Fibroblast of skin of scalp (primary cell): ENCODE data around the gene NR1H4.
"Not testable (repeated sequence)": the region's sequence is repeated elsewhere in the genome, so short reads cannot be mapped to it uniquely, and the experiment has no call there.

Experiments
- DNase-seq: peaks from one replicate; pipeline ENCODE4 v3.0.0-alpha.2; 2013

NR1H4 gene

DNA sequence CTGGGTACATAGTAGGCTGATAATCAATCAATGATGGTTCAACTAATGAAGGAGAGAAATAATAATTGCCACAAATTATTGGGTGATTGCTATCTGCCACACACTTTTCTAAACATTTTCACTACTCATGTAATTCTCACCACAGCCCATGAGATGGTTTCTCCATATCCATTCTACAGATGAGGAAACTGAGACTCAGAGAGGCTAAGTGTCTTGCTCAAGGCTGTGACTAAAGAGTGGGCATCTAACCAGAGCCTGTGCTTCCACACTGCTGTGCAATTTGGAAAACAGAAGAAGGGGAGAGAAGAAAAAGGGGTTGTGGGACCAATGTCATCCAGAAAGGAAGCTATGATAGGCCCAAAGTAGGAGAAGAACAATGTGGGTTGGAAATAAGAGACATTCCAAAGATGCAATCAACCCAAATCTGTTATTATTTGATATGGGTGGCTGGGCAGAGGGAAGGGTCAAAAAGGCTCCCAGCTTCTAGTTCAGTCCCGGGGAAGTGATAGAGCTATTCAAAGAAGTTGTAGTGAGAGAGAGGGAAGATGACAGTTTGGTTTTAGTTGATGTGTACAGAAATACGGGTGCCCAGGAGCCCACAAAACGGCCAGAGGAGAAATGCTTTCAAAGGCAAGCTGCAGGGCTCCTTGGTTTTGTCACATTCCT, 483 bp upstream of the NR1H4 start:
- DNase-seq = no peak

DNA sequence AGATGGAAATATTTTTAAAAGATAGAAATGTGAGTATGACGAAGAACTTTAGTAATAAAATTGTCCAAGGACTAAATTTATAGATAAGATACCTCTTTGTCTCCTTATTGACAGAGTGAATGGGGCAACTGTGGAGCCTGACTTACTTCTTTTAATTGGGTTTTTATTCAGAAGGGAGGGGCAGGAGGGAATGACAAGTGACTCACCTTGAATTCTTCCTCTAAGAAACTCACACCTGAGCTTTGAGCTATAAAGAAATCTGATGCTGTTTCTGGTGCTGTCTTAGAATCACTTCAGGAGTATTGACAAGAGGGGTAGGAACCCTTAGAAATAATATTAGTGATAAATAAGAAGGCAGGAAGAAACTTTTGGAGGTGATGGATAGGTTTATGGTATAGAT, 951 bp downstream of the NR1H4 start:
- DNase-seq = no peak

DNA sequence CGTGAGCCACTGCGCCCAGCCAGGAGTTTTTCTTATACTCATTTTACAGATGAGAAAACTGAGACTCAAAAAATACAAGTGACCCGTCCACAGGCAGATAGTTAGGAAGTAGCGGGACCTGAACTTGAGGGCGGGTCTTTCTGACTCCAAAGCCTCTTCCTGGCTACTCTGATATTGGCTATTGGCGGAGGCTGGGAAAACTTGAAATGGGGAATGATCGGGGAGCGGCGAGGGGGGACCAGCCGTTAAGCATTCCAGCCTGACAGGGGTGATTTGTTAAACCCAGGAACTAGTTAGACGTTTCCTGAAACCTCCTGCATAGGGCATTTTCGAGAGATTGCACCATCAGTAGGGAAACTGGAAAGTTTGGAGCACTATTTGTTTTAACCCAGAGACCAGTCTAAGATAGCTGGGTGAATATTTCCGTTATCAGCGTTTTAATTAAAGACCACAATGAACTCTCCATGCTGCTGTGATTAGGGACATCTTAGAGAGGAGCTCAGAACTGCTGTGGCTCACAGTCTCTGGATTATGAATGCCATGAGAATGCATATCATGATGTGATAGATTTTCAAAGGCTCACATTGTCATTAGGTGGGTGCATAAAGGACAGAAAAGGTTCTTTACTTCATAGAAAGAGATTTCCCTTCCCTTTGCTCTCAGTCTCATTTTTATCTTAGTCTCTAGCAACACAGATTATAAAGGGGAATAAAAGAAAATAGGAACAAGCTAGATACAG, 2.5 kb downstream of the NR1H4 start:
- DNase-seq = no peak

DNA sequence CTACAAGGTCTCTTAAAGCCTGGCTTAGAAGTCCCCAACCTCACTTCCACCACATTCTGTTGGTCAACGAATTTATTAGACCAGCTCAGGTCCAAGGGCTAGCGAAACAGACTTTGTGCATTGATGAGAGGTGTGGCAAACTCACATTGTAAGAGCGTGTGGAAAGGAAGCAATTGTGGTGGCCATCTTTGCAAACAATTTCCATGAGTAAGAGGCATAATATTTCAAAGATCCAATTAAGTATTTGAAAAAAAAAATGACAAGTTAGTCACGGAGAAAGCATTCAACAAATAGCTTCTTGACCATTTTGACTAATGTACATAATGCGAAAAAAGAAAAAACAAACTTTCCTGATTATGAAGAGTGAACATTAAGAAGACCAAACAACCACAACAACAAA, 7.4 kb downstream of the NR1H4 start:
- no peak for DNase-seq

DNA sequence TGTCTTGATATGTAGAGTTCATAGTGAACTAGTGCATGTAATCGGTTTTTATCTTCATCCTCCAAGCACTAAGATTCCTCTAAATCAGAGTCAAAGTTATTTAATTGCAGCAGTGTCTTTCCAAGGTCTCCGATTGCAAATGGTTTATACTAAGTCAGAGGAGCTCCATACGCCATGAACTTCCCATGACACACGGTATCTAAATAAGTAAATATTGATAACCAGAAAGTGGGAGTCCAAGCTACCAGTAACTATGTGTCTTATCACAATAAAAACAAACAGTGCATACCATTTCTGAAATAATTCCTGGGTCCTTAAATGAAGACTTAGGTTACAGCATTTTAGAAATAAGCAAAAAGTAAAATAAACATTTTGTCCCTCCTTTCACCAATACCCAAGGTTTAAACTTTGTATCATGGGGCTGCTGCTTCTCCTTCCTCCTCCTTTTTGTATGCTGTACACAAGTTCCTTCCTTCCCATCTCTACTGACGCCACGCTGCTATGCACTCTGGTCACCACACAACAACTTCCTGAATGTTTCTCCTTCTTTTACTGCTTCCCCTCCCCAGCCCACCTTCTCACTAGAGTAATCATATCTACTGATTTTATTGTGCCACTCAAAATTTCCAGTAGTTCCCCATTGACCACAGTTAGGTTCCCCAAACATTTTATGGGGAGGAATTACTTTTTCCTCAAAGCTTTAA, 10.7 kb downstream of the NR1H4 start:
- no peak for DNase-seq

DNA sequence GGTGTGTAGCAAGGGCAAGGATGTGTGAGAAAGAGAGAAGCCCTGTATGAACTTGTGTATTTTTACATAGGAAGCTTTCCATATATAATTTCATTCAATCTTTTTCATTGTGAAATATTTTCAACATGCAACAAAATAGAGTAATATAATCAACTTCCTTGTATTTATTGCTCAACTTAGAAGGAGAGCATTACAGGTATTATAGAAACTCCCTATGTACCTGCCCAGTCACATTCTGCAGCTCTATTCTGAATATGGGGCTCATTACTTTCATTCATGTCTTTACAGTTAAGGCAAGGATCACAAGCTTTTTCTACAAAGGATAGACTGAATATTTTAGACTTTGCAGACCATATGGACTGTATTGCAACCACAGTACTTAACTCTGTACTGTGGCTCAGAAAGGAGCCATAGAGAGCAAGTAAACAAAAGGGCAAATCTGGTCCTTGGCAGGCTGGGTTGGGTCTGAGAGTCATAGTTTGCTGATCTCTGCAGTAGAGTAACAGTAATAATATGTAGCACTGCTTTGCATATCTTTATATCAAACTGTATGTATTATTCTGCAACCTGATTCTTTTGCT, 11.3 kb downstream of the NR1H4 start:
- no peak for DNase-seq

DNA sequence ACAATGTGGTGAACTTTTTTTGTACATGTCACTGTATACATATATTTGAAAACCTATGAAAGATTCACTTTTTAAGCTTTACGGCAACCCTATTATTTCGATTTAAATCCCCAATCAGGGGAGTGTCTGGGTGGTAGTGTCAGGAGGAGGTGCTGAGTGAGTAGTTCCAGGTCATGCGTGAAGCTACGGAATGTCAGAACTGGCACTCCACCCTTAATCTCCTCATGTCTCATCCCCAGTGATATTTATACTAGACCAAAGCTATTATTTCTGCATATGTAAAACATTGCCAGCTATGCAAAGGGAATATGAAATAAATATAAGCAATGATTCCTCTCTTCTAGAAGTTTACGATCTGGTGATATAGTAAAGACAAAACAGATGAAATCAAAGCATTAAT, 12.3 kb downstream of the NR1H4 start:
- no peak for DNase-seq

DNA sequence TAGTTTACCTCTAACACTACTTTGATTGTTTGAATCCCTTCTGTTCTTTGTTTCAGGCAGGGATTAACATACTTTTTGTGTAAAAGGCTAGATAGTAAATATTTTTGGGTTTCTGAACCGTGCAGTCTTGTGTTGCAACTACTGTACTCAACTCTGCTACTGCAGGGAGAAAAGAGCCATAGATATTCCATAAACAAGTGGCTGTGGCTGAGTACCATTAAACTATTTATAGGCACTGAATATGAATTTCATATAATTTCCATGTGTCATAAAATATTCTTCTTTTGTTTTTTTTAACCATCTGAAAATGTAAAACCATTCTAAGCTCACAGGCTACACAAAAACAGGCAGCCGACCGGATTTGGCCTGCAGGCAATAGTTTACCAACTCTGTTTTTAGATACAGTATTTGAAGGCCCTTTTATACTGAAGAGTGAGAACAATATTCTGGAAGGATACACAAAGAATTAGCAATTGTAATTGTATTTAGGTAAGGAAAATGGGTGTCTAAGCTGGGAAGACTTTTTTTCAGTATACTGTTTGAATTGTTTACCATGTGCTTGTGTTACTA, 15.7 kb downstream of the NR1H4 start:
- DNase-seq = no peak

DNA sequence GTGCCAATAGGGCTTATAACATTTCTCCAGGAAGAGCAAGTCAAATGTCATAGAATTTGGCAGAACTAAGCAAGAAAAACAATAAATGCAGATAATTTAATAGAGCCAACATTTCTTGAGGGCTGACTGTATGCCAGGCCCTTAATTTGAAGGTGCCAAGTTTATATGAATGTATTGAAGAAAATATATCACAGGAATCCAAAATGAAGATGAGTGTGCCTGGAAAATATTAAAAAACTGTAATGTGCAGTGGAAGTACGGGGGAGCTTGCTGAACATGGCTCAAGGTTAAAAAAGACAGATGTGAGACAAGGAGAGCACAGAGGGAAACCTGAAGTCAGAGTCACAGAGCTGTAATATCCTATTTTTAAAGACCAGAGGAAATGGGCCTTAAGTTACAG, 16.4 kb downstream of the NR1H4 start:
- no peak for DNase-seq

DNA sequence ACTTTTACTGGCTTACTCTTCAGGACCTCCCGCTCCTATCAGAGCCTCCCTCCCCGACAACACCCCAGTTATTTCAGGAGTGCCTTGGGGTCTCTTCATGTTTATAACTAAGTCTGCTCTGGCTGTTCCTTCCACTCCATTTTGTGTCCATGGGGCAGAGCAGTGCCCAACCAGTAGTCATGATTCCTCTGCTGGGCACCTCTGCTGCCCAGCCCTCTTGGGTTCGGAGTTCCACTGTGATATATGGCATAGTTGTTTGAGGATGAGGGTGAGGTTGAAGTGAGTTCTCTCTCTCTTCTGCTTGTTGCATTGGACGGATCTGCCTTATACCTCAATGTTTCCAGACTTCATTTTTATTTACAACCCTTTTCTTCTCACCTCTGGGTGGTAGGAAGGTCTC, 17.4 kb downstream of the NR1H4 start:
- DNase-seq = no peak

DNA sequence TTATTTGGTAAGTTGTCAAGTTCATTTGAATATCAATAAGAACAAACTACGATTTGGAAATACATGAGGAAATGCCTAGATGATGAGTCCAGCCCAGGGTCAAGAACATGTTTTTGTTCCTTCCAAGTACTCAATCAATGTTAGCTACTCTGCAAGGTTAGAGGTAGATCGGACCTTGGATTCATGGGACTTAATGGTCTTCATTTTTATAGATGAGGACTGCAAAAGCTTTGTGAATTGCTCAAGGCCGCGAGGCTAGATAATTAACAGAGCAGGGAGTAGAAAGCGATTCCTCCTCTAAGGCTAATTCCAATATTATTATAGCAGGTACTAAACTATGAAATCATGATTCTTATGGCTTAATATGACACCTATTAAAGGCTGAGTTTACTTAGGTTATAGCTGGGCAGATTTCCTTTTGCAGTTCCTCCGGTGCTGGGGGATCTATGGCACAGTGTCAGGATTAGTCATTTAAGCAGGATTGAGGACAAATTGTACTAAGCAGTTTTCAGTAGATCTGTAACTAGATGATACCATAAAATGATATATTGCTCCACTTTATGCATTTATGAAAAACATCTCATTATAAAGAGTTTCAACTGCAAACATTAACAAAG, 19.8 kb downstream of the NR1H4 start:
- DNase-seq = no peak

DNA sequence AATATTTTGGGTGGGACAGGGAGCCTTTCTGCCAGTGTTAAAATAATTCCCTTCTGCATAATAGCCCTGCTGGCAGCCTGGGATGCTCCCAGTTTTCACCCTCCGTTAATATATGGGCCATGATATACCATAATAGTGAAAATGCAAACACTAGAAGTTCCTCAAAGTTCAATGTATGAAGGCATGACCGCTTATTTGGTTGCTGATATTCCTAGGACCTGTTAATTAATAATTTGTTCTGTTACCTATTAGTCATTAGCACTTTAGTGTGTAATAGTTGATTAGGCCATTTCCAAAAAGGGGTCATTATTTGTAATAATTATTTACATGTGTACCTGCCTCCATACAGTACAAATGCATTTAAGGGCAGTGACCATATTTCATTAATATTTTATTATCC, 20.4 kb downstream of the NR1H4 start:
- DNase-seq = no peak

DNA sequence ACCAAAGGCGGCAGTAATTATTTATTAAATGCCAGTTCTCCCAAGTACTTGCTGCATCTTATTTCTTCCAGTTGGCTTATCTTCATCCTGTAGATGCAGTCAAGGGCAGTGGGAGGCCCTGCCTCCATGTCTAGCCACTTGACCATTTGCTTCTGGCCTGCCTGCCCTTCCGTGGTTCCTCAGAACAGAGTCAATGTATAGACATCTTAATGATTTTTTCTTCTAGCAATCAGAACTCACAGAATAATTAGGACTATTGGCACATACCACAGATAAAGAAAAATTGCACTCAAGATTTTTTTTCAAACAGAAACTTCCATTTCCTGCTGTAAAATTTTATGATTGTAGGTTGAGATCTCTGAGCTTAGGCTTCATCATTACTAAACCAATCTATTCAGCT, 20.9 kb downstream of the NR1H4 start:
- no peak for DNase-seq

DNA sequence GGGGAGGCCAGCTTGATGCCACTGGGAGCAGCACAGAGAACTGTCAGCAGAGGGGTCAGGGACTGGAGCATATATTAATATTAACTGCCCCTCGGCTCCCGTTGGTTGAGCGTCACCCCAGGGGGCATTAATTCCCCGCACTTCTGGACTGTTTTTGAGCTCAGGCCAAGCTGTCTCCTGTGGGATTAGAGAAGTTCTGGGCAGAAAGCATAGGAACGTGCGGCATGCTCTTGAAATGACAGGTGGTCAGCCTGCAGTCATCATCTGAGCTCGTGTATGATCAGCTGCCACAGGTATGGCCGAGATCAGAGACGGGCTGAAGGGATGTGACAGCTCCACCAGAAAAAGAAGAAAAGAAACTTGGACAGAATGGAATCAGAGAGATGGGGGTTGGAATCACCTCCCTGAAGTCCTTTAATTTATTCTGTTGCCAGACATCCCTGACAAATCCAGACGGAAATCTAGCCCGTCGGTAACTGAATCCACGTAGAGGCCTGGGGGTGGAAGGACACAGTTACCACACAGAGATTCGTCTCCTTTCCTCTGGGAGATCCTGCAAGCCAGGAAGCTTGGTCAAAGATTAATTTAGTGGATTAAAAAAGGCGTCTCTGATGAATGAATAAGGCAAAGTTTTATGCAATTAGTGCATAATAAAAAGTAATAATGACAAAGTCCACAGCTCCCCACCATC, 23.6 kb downstream of the NR1H4 start:
- no peak for DNase-seq

DNA sequence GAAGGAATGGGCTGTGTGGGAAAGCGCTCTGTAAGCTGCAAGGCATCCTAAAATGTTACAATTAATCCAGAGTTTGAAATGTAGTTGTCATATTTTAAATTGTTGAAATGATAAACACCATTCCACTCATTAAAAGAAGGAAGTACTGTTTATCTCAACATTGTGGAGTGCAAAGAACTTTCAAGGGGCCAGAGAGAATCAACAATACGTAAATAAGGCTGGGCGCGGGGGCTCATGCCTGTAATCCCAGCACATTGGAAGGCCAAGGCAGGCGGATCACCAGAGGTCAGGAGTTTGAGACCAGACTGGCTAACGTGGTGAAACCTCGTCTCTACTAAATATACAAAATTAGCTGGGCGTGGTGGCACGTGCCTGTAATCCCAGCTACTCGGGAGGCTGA, 24.5 kb downstream of the NR1H4 start:
- no peak for DNase-seq

DNA sequence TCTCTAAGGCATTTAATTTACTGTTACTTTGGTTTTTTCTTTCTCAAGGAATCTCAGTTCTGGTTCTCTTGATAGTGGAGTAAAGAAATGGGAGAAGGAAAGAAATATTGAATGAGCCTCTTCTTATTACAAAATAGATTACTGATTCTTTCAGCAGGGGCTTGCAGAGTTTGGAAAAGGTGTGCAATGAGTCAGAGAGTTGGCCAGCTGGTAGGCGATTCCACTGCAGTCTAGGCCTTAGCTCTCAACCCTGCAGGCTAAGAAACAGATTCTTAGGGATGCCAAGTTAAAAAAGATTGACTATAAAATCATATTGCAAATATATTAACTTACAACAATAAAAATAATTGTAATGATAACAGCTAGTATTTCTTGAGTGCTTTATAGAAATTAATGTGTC, 25.8 kb downstream of the NR1H4 start:
- DNase-seq = no peak

DNA sequence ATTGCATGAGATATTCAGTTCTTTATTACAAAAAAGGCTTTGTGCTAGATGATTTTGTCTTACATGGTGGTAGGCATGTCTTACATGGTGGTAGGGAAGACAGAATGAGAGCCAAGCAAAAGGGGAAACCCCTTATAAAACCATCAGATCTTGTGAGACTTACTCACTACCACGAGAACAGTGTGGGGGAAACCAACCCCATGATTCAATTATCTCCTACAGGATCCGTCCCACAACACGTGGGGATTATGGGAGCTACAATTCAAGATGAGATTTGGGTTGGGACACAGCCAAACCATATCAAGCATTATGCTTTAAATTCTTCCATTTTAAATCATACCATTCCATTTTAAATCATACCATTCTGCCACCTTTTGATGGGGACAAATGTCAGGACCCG, 29.1 kb downstream of the NR1H4 start:
- DNase-seq = not testable (repeated sequence)

DNA sequence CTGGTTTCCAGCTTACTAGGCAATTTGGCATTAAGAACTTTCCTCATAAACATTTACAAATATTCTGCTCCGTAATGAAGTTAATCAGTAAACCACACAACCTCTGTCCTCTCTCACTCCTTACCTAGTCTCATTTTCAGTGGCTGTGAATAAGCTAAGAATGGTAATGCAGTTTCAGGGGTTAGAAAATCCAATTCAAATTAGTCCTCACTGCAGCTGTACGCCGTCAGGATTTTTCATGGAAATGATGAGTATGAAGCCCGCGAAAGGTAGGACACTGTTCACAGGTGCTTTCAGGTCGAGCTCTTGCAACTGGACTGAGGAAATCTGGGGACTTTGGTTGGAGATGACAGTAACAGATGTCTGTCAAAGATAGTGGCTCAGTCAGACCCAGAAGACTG, 29.6 kb downstream of the NR1H4 start:
- DNase-seq = no peak

DNA sequence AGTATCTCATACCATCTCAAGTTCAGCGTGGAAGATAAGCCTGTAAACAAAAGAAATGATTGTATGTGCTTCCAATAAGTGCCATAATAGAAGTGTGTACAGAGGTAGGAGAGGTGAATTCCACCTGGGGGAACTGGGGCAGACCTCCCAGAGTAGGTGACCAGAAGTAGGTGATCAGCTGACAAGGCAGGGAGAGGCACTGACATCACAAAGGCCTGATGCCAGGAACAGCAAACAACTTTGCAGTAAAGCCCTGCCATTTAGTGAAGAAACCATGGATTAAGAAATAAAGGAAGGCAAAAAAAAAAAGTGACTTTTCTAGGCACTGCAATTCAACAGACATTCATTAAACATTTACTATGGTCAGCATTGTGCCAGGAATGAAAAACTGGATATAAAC, 31.1 kb downstream of the NR1H4 start:
- DNase-seq = no peak

DNA sequence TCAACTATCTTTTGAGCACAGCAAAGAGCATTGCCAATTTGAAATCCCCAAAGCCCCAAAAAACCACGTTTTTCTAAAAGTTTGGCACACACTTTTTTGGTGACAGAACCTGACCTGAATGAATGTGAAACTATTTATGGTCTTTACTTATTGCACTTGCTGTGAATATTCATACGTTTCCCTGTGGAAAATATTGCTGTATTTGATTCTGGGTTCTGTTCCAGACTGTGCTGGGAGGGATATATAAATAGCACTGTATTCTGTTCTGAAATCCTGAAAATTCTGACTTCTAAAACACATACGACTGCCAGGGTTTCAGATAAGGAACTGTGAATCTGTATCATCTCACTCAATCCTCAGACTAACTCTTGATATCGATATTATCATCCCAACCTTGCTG, 35.1 kb downstream of the NR1H4 start:
- DNase-seq = no peak

DNA sequence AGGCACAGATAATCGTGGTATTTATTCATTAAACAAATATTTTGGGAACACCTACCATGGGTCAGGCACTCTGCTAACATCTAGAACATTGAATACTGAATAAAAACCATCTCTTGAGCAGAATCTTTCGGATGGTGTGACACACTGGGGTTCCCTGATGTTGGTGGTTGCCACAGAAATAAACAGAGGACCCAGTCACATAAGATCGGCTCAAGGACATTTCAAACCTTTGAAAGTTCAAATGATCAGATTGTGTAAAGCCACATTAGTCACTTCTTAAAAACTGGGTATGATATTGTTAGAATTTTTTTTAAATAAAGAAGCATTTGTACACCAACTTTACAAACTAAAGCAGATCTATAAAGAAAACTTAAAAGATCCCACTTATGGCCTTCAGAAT, 39.0 kb downstream of the NR1H4 start:
- DNase-seq = no peak

DNA sequence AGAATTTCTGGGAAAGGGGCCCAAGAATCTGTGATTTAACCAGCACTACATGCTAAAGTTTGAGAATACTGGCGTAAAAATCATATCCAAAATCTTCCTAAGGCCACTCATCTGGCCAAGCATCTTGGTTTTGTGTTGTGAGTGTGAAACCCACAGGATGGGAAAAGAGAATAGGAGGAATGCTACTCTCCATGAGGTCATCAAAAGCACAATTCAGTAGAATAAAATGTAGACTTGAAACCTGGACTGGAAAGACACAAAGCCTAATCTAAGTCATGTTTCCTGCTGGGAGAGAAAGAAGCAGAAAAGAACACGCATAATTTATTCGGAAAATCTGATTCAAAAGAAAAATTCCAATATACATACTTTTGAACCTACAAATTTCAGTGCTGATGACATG, 42.3 kb downstream of the NR1H4 start:
- DNase-seq = no peak
